Neural progenitor cell (in vitro differentiated cells): ENCODE data around the gene TNIK. TPM values are rescaled to one million over a fixed set of nuclear protein-coding genes. Genes with fewer than 3 reads are reported as not detected.

Source experiments
- DNase-seq: peaks from one replicate; pipeline ENCODE4 v3.0.0-alpha.2; 2016; ENCODE audit warnings: low spot score
- H2AFZ ChIP-seq: fragments of 200-600 bp; sonication (generic); replicated peaks from 2 replicates; pipeline ENCODE4 v1.6.1; 2016; ENCODE audit warnings: antibody characterized with exemption
- H3F3A ChIP-seq: fragments of 200-600 bp; sonication (generic); 2 replicates; pipeline ENCODE4 v1.6.1; 2016; ENCODE audit warnings: antibody characterized with exemption, low read depth
- H3K27ac ChIP-seq: fragments of 200-600 bp; sonication (generic); 2 replicates; pipeline ENCODE4 v1.5.1; 2016; ENCODE audit warnings: mild to moderate bottlenecking
- H3K27me3 ChIP-seq: fragments of 200-600 bp; sonication (generic); 2 replicates; pipeline ENCODE4 v1.6.1; 2016; ENCODE audit warnings: mild to moderate bottlenecking, moderate library complexity
- H3K36me3 ChIP-seq: fragments of 200-600 bp; sonication (generic); 2 replicates; pipeline ENCODE4 v1.5.1; 2016
- H3K4me1 ChIP-seq: fragments of 200-600 bp; sonication (generic); 2 replicates; pipeline ENCODE4 v1.6.1; 2016; ENCODE audit warnings: mixed run types
- H3K4me2 ChIP-seq: fragments of 200-600 bp; sonication (generic); 2 replicates; pipeline ENCODE4 v1.6.1; 2016
- H3K4me3 ChIP-seq: fragments of 200-600 bp; sonication (generic); 2 replicates; pipeline ENCODE4 v1.5.1; 2016
- H3K79me2 ChIP-seq: fragments of 200-600 bp; sonication (generic); 2 replicates; pipeline ENCODE4 v1.6.1; 2016; ENCODE audit warnings: low read depth
- H3K9ac ChIP-seq: fragments of 200-600 bp; sonication (generic); 2 replicates; pipeline ENCODE4 v1.6.1; 2016
- H3K9me3 ChIP-seq: fragments of 200-600 bp; sonication (generic); 2 replicates; pipeline ENCODE4 v1.5.1; 2016; ENCODE audit warnings: low read depth
- H4K20me1 ChIP-seq: fragments of 200-600 bp; sonication (generic); 2 replicates; pipeline ENCODE4 v1.6.1; 2016; ENCODE audit warnings: low read depth
- H3K27ac Mint-ChIP-seq: 3 replicates; pipeline ENCODE4 v1.8.0; 2021; ENCODE audit warnings: mixed read lengths
- H3K27me3 Mint-ChIP-seq: 2 replicates; pipeline ENCODE4 v1.8.0; 2022; ENCODE audit warnings: low read depth, mild to moderate bottlenecking, inconsistent platforms, moderate library complexity, mixed read lengths; ENCODE audit not compliant: insufficient read depth
- H3K36me3 Mint-ChIP-seq: 3 replicates; pipeline ENCODE4 v1.8.0; 2021; ENCODE audit warnings: mixed read lengths
- H3K4me1 Mint-ChIP-seq: 3 replicates; pipeline ENCODE4 v1.8.0; 2021; ENCODE audit warnings: mixed read lengths
- H3K4me3 Mint-ChIP-seq: 3 replicates; pipeline ENCODE4 v1.8.0; 2021; ENCODE audit warnings: mild to moderate bottlenecking, moderate library complexity, mixed read lengths
- H3K9me3 Mint-ChIP-seq: 3 replicates; pipeline ENCODE4 v1.8.0; 2020; ENCODE audit warnings: mixed read lengths
- CTCF ChIP-seq: fragments of 200-600 bp; sonication (generic); IDR thresholded peaks from 2 replicates; pipeline ENCODE4 v1.5.1; 2017; ENCODE audit warnings: antibody characterized with exemption, mild to moderate bottlenecking
- EZH2 ChIP-seq: fragments of 200-600 bp; sonication (generic); IDR thresholded peaks from 2 replicates; pipeline ENCODE4 v1.6.1; 2017; ENCODE audit warnings: antibody characterized with exemption, mild to moderate bottlenecking, moderate library complexity
- EZH2phosphoT487 ChIP-seq: fragments of 200-600 bp; sonication (generic); IDR thresholded peaks from 2 replicates; pipeline ENCODE4 v1.6.1; 2017; ENCODE audit warnings: antibody characterized with exemption
- total RNA-seq: library from RNA; depleted of rRNA; stranded (reverse); fragments of >200 nt; gene quantifications from 2 replicates; pipeline ENCODE4 v1.2.3, GENCODE V29; 2015; ENCODE audit warnings: low replicate concordance

The TNIK gene
- total RNA-seq, 1 donor from 2014 or later: 3.0 TPM

- Histone ChIP-seq H3F3A (peaks cover 3% of the 10 kb centered on the region), H3K27me3 (no peaks in the 10 kb centered on the region), H3K9me3 (no peaks in the 10 kb centered on the region), H3K27ac (no peak overlapping the region), H3K36me3 (no peaks in the 10 kb centered on the region), H3K4me3 (no peak overlapping the region), H3K4me2 (no peak overlapping the region), H3K9ac (no peak overlapping the region), H2AFZ (no peak overlapping the region), H4K20me1 (no peaks in the 10 kb centered on the region), H3K79me2 (no peaks in the 10 kb centered on the region), H3K4me1 (no peaks in the 10 kb centered on the region)
- no peaks in the 10 kb centered on the region for H3K4me1 Mint-ChIP-seq
- H3K4me3 Mint-ChIP-seq: no peak overlapping the region
- peaks cover 10% of the 10 kb centered on the region for H3K36me3 Mint-ChIP-seq
- TF ChIP-seq EZH2phosphoT487: no peak
- TF ChIP-seq EZH2: no peak
- TF ChIP-seq CTCF: no peak
- no peak overlapping the region for H3K27ac Mint-ChIP-seq
- peaks cover 5% of the 10 kb centered on the region for H3K9me3 Mint-ChIP-seq
- DNase-seq: no peak
- H3K27me3 Mint-ChIP-seq: no peaks in the 10 kb centered on the region
Observed at GRCh38 chr3:171222995-171223394, 237.2 kb downstream of the TNIK start.

- Mint-ChIP-seq H3K27ac (no peak overlapping the region), H3K4me1 (no peaks in the 10 kb centered on the region), H3K4me3 (no peak overlapping the region), H3K27me3 (no peaks in the 10 kb centered on the region), H3K9me3 (peaks cover 5% of the 10 kb centered on the region), H3K36me3 (peaks cover 8% of the 10 kb centered on the region)
- H3K4me2 ChIP-seq: no peak overlapping the region
- no peaks in the 10 kb centered on the region for H3K9me3 ChIP-seq
- no peak overlapping the region for H3K4me3 ChIP-seq
- no peak overlapping the region for H3K9ac ChIP-seq
- H2AFZ ChIP-seq: no peak overlapping the region
- H3K27me3 ChIP-seq: no peaks in the 10 kb centered on the region
- peaks cover 3% of the 10 kb centered on the region for H3F3A ChIP-seq
- TF ChIP-seq EZH2 (no peak), CTCF (no peak), EZH2phosphoT487 (no peak)
- H3K27ac ChIP-seq: no peak overlapping the region
- H3K36me3 ChIP-seq: no peaks in the 10 kb centered on the region
- no peaks in the 10 kb centered on the region for H4K20me1 ChIP-seq
- DNase-seq: no peak
- no peaks in the 10 kb centered on the region for H3K79me2 ChIP-seq
- H3K4me1 ChIP-seq: no peaks in the 10 kb centered on the region
Observed at GRCh38 chr3:171221597-171221996, 238.6 kb downstream of the TNIK start.

- peaks cover 3% of the 10 kb centered on the region for H3F3A ChIP-seq
- no peaks in the 10 kb centered on the region for H4K20me1 ChIP-seq
- no peak overlapping the region for H3K4me2 ChIP-seq
- no peak overlapping the region for H2AFZ ChIP-seq
- H3K4me3 ChIP-seq: no peak overlapping the region
- no peaks in the 10 kb centered on the region for H3K9me3 ChIP-seq
- H3K36me3 Mint-ChIP-seq: peaks cover 5% of the 10 kb centered on the region
- TF ChIP-seq EZH2phosphoT487: no peak
- no peak for TF ChIP-seq EZH2
- TF ChIP-seq CTCF: no peak
- no peak overlapping the region for H3K27ac ChIP-seq
- no peaks in the 10 kb centered on the region for H3K4me1 Mint-ChIP-seq
- no peak overlapping the region for H3K4me3 Mint-ChIP-seq
- no peaks in the 10 kb centered on the region for H3K36me3 ChIP-seq
- H3K27me3 Mint-ChIP-seq: no peaks in the 10 kb centered on the region
- H3K27ac Mint-ChIP-seq: no peak overlapping the region
- H3K79me2 ChIP-seq: no peaks in the 10 kb centered on the region
- no peaks in the 10 kb centered on the region for H3K4me1 ChIP-seq
- no peak overlapping the region for H3K9ac ChIP-seq
- no peaks in the 10 kb centered on the region for H3K27me3 ChIP-seq
- peaks cover 2% of the 10 kb centered on the region for H3K9me3 Mint-ChIP-seq
- DNase-seq: no peak
Observed at GRCh38 chr3:171221104-171221503, 239.1 kb downstream of the TNIK start.
